SK-N-DZ (cell line): Measurements from ENCODE around the gene TMEM203.

Experiments
- DNase-seq: peaks from one replicate; pipeline ENCODE4 v3.0.0-alpha.2; 2015; ENCODE audit warnings: low spot score

The TMEM203 gene

GRCh38 chr9:137230705-137231371 is 25.4 kb upstream of the TMEM203 start, which contains the start of gene SLC34A3:
Gene SLC34A3, plus strand, starts transcription at chr9:137230901. Its CDS starts 802 bp downstream, at chr9:137231703.
- DNase-seq: no peak

GRCh38 chr9:137229903-137230704 is 24.7 kb upstream of the TMEM203 start:
- no peak for DNase-seq

- no peak for DNase-seq
These were observed 23.8 kb upstream of the TMEM203 start for GRCh38 chr9:137228968-137229896.

- DNase-seq: no peak
These were observed 23.1 kb upstream of the TMEM203 start for GRCh38 chr9:137228506-137228967.

- DNase-seq: no peak
These were observed 22.5 kb upstream of the TMEM203 start for GRCh38 chr9:137227853-137228505.

- peak; percentile 84 for DNase-seq
These were observed 21.8 kb upstream of the TMEM203 start, which contains the start of gene RNF224 for GRCh38 chr9:137227054-137227852. Gene RNF224, plus strand, starts transcription at chr9:137227502. Its CDS starts 834 bp downstream, at chr9:137228336.

- no peak for DNase-seq
These were observed 21.0 kb upstream of the TMEM203 start for GRCh38 chr9:137226338-137227053.

GRCh38 chr9:137225699-137226331 is 20.4 kb upstream of the TMEM203 start:
- DNase-seq: no peak

- DNase-seq: no peak
These were observed 19.6 kb upstream of the TMEM203 start, which contains the start of gene CYSRT1 for GRCh38 chr9:137224830-137225694. Gene CYSRT1, plus strand, starts transcription at chr9:137225174. Its CDS starts 448 bp downstream, at chr9:137225622.

- DNase-seq: peak; percentile 99
These were observed 17.9 kb upstream of the TMEM203 start for GRCh38 chr9:137223078-137223970.

- peak; percentile 60 for DNase-seq
These were observed 17.0 kb upstream of the TMEM203 start, which contains the start of gene RNF208 for GRCh38 chr9:137222190-137223077. Gene RNF208, minus strand, starts transcription at chr9:137222240. Its CDS starts 1,028 bp downstream, at chr9:137221212.

GRCh38 chr9:137221506-137222111 is 16.2 kb upstream of the TMEM203 start:
- DNase-seq: no peak

GRCh38 chr9:137221095-137221505 is 15.7 kb upstream of the TMEM203 start:
- DNase-seq: no peak

- DNase-seq: no peak
These were observed 15.1 kb upstream of the TMEM203 start for GRCh38 chr9:137220317-137221094.
